BJ (cell line): ENCODE results near the gene EIF4G3. TPM values are rescaled to one million over a fixed set of nuclear protein-coding genes. Genes with fewer than 3 reads are reported as not detected.
"Not testable (repeated sequence)": the region's sequence is repeated elsewhere in the genome, so short reads cannot be mapped to it uniquely, and the experiment has no call there.

ENCODE experiments used
- CTCF ChIA-PET: fragments of 350-600 bp; formaldehyde crosslinking; extraction: SDS; loops from one replicate; lab custom pipeline; 2021; ENCODE audit warnings: antibody characterized with exemption, inconsistent platforms; lab: Yijun Ruan, JAX
- POLR2A ChIA-PET: fragments of 300-600 bp; sonication (Branson Sonifier 250); formaldehyde crosslinking; extraction: SDS; loops from one replicate; lab custom pipeline; 2021; ENCODE audit warnings: antibody characterized with exemption; lab: Charles Lee
- DNase-seq: peaks from one replicate; pipeline ENCODE4 v3.0.0-alpha.2; 2011; ENCODE audit warnings: low read depth
- H3K27me3 ChIP-seq: 2 replicates; pipeline ENCODE4 v1.6.0; 2011; ENCODE audit warnings: low read length; ENCODE audit not compliant: control insufficient read depth, insufficient read depth
- H3K36me3 ChIP-seq: 2 replicates; pipeline ENCODE4 v1.5.1; 2011; ENCODE audit warnings: low read length; ENCODE audit not compliant: control insufficient read depth, insufficient read depth
- H3K4me3 ChIP-seq: 2 replicates; pipeline ENCODE4 v1.5.1; 2011; ENCODE audit warnings: low read depth, mild to moderate bottlenecking, control low read depth, low read length
- CTCF ChIP-seq: IDR thresholded peaks from 2 replicates; pipeline ENCODE4 v1.5.1; 2011; ENCODE audit warnings: low read depth, mild to moderate bottlenecking, control low read depth, inconsistent platforms, low read length, moderate library complexity; ENCODE audit not compliant: insufficient read depth
- polyA plus RNA-seq: library from polyadenylated mRNA; depleted of rRNA; stranded (reverse); fragments of >200 nt; gene quantifications from 2 replicates; pipeline ENCODE4 v1.2.3, GENCODE V29; 2011

Gene EIF4G3
- polyA plus RNA-seq, 1 experiment: 62.0 TPM

- Histone ChIP-seq H3K27me3 (no peaks in the 10 kb centered on the region), H3K4me3 (peak overlapping the region; percentile 88), H3K36me3 (no peaks in the 10 kb centered on the region)
- CTCF ChIA-PET: interaction anchor here (0.6 to 1.1 kb wide), 2 partner anchors 19 to 73 kb away, joined by 3 to 4 read pairs; no protein-coding TSS in a partner anchor
- TF ChIP-seq CTCF: no peak
- DNase-seq: no peak
- POLR2A ChIA-PET: interaction anchor here (0.6 kb wide), 1 partner anchor 56 kb away, joined by 22 read pairs; no protein-coding TSS in a partner anchor
Measured at GRCh38 chr1:21175324-21175669, 1.4 kb downstream of the EIF4G3 start.

- H3K27me3 ChIP-seq: no peaks in the 10 kb centered on the region
- TF ChIP-seq CTCF: no peak
- H3K4me3 ChIP-seq: peak overlapping the region; percentile 88
- CTCF ChIA-PET: interaction anchor here (0.9 to 1.1 kb wide), 3 partner anchors 20 to 237 kb away, joined by 3 to 4 read pairs (median 3); no protein-coding TSS in a partner anchor
- DNase-seq: no peak
- no peaks in the 10 kb centered on the region for H3K36me3 ChIP-seq
- POLR2A ChIA-PET: no interaction called here
Measured at GRCh38 chr1:21174654-21175323, 1.9 kb downstream of the EIF4G3 start.

- DNase-seq: no peak
- CTCF ChIA-PET: interaction anchor here (0.7 to 1.1 kb wide), 4 partner anchors 20 to 236 kb away, joined by 3 to 4 read pairs (median 3); no protein-coding TSS in a partner anchor
- H3K36me3 ChIP-seq: no peaks in the 10 kb centered on the region
Measured at GRCh38 chr1:21174230-21174629, 2.5 kb downstream of the EIF4G3 start.

GRCh38 chr1:21173096-21173495 is 3.6 kb downstream of the EIF4G3 start:
- H3K36me3 ChIP-seq, CTCF ChIA-PET, POLR2A ChIA-PET, H3K27me3 ChIP-seq, H3K4me3 ChIP-seq, DNase-seq: not testable (repeated sequence)

More at GRCh38 chr1:21174230-21174629, 2.5 kb downstream of the EIF4G3 start:
- Histone ChIP-seq H3K4me3 (peak overlapping the region; percentile 88), H3K27me3 (no peaks in the 10 kb centered on the region)
- POLR2A ChIA-PET: no interaction called here
- TF ChIP-seq CTCF: no peak

- not testable (repeated sequence) for H3K36me3 ChIP-seq, H3K4me3 ChIP-seq, DNase-seq, H3K27me3 ChIP-seq
- ChIA-PET CTCF (interaction anchor here (0.7 kb wide), 1 partner anchor 22 kb away, joined by 3 read pairs; no protein-coding TSS in a partner anchor), POLR2A (interaction anchor here (0.6 to 0.7 kb wide), 3 partner anchors 12 to 463 kb away, joined by 3 to 4 read pairs (median 4); no protein-coding TSS in a partner anchor)
Measured at GRCh38 chr1:21170837-21171236, 5.9 kb downstream of the EIF4G3 start.

GRCh38 chr1:21168444-21168843 is 8.3 kb downstream of the EIF4G3 start:
- DNase-seq: no peak
- no peaks in the 10 kb centered on the region; the same call in 1 of the 2 replicates for H3K36me3 ChIP-seq
- POLR2A ChIA-PET: no interaction called here
- no peak for TF ChIP-seq CTCF
- CTCF ChIA-PET: interaction anchor here (2.1 kb wide), 1 partner anchor 15 kb away, joined by 5 read pairs; no protein-coding TSS in a partner anchor
- no peak overlapping the region for H3K4me3 ChIP-seq
- H3K27me3 ChIP-seq: no peaks in the 10 kb centered on the region
